GM21390 (cell line): ENCODE results near the gene CD52.

ENCODE experiments used
- ATAC-seq: cut with Tn5 transposase; IDR thresholded peaks from one replicate; pipeline ENCODE4 v1.9.1; 2021; ENCODE audit not compliant: unreplicated experiment

CD52 gene

DNA sequence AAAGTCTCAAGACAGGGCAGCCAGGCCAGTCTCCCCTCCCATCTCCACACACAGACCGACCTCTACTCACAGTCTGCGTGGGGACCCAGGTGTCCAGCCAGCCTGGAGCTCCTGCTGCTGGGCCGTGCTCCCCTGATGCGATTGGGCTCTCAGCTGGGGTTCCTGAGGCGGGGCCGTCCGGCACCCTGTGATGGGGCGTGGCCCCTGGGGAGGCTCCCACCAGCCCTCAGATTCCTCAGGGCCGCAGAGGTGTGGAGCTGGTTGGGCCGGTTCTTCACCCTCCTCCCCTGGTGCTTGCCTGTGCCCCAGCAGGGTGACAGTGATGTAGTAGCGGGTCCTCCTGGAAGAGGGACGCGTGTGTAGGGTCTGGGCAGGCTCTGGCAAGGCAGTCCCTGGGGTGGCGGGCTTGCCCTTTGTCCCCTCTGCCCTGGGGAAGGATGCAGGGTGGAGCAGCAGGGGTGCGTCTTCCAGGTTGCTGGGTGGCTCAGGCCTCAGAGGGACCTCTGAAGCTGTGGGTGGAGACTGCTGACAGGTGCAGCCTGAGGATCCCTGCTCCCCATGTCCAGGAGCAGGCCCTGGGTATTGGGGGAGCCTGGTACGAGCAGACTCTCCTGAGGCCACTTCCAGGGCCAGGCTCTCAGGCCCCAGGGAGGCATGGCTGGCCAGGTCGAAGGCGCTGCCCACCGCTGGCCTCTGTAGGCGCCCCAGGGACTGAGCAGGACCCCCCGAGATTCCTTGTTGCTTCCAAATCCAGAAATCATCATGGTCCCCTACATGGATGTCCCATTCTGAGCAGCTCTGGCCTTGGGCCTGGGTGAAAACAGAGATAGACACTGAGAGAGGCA is 36.4 kb downstream of the CD52 start, which contains the start of gene CRYBG2:
CRYBG2 (minus strand) TSS at position 155 of the 845 bp plus-strand sequence. CDS start 7,473 bp downstream, outside the sequence.
- ATAC-seq: no peak

DNA sequence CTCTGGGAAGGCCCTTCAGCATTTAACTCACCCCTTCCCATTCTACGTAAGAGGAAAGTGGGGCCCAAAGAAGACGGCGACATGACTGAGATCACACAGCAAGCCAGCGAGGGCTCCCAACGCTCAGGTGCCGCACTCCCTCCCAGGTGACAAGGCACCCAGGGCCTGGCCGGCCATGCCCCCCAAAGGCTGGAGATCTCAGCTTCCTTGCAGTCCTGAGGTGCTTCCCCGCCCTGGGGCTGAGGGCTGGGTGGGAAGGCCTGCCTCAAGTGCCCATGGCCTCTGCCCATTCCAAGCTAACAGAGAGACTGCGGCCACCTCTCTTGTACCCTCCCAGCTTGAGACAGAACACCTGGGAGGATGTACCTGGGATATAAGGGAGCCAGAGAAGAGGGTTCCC is 37.2 kb downstream of the CD52 start:
- no peak for ATAC-seq

DNA sequence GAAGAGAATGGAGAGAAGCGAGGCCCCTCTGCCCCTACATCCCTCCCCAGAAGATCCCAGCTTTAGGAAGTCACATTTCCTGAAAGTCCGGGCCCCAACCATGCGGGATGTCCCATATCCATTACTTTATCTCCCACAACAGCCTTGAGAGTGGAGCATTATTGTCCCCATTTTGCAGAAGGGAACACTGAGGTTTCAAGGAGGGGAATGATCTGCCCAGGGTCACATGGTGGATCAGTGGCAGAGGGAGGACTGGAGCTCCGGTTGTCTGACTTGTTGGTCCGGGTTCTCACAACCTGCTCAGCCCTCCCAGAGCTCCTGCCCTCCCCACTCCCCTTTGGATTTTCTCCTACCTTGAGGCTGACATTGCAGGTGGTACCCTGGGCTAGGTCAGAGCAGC is 38.3 kb downstream of the CD52 start:
- no peak for ATAC-seq

DNA sequence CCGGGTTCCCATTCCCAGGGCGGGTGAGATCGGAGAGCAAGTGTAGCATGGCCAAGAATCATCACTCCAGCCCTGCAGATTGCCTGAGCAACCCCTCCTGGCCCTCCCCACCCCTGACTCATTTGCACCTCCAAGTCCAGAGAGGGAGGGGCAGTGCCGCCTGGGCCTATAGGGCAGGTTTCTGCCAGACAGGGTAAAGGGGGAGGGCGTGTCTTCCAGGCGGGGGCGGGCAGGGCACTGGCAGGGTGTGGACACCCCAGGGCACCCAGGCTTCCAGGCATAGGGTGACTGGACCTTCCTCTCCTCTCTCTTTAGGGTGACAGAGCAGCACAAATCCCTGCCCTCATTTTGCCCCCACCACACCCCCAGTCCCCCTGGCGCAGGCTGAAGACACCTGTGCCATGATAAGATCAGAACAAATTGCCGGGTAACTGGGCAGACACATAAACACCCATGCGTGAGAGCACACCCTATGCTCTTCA is 39.4 kb downstream of the CD52 start:
- no peak for ATAC-seq

DNA sequence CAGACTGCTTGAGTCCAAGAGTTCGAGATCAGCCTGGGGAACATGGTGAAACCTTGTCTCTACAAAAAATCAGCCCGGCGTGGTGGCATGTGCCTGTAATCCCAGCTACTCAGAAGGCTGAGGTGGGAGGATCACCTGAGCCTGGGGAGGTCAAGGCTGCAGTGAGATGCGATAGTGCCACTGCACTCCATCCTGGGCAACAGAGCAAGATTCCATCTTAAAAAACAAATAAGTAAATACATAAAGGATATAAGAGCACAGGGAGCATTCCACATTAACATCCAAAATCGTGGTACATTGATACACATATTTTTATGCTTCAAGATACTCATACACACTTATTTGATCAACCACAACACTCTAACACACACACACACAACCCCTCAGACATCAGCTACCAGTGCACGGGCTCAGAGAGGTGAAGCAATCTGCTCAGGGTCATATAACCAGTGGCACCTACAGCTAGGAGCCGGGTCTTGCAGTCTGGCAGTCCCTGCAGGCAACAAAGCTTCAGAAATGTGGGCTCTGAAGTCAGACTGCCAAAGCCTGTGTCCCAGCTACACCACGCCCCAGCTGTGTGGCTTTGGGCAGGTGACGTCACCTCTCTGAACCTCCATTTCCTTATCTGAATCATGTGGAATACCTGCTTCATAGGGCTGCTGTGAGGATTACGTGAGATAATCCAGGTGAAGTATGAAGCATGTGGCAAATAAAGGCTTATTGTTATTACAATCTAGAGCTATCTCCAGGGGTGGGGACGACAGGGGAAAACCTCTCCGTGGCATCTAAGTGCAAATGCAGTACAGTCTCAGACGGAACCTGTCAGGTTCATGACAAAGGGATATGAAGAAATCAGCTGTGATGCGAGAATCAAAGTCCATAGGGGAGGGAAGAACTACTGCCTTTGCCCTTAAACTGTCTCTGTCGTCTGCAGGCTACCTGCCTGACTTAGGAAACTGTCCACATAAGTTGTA is 40.9 kb downstream of the CD52 start:
- ATAC-seq: no peak

DNA sequence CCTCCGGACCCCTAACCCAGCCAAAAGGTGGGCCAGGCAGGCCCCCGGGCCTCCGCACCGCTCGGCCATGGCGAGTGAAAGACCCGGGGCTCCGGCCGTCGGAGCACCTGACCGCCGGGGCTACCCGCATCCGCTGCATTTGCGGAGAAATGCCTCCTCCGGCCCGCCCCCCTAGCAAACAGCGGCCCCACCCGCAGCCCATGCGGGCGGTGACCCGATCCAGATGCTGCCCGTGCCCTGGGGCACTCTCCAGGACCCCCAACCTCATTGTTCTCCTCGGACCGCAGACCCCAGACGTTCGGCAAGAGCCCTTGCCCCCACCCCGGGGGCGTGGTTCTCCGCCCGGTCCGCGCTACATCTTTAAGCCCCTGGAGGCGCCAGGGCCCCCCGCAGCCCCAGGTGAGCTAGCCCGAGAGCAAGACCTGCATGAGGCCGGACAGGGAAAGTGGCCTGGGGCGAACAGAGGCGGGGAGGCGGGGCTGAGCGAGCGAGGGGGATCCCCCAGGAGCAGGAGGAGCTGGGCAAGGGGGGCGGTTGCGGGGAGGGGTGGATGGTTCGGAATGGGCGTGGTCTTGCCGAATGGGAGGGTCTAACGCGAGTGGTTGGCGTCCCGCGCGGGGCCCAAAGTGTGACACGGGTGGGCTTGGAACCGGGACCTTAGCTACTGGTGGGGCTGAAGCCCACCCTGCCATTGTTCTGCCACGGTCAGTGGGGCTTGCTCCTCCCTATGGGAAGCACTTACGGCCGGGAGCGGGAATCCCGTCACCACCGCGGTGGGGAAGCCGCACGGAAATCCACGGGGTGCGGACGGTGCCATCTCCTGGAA is 42.4 kb downstream of the CD52 start:
- ATAC-seq: no peak

DNA sequence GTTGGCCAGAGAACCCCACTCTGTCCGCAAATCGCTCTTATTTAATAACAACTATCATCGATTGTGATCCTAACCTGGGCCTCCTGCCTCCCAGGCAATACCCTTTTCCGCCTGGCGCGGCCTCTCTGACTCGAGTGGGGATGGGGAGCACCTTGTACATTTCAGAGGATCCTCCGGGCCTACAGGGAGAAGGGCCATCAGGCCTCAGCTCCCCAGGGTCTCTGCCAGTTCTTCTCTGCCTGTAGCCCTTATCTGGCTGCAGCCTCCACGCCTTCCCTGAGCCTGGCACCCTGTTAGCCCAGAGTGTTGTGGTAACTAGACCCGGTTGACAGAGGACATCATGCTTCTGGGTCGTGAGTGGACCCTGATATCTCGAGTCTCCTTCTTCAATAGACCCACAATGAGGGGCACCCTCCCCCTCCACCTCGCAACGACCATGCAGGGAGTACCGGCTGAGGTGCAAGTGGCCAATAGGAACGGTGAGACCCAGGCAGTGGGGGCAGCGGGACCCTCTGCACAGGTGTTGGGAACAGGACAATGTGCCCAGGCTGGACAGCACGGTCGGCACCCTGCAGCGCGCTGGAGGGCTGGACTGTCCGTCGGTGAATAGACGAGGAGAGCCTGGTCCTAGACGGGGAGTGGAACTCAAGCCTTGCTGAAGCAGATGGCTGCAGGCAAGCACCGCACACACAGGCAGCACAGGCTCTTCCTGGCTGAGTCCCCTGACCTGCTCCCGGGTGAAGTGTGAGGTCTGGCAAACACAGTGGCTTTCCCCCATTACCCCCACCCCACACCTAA is 43.2 kb downstream of the CD52 start:
- no peak for ATAC-seq

DNA sequence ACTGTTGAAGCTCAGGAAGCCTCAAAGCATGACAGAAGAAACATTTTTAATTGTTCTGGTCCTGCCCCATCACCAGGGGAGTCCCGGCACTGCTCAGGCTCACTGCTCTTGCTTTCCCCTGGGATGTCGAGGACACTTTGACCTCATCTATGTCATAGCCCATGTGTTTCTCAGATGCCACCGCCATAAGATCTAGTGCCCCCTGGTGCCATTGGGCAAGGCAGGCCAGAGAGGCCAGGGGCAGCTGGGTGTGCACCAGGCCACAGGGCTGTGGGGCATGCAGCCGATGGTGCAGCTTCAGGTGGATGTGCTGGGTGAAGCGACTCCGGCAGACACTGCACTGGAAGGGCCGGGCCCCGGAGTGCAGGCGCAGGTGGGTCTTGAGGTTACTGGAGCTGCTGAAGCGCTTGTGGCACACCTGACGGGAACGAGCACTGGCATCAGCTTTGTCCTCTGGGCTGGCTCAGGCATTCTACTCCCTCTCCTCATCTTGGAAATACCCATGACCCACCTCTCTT is 43.9 kb downstream of the CD52 start:
- ATAC-seq: no peak

DNA sequence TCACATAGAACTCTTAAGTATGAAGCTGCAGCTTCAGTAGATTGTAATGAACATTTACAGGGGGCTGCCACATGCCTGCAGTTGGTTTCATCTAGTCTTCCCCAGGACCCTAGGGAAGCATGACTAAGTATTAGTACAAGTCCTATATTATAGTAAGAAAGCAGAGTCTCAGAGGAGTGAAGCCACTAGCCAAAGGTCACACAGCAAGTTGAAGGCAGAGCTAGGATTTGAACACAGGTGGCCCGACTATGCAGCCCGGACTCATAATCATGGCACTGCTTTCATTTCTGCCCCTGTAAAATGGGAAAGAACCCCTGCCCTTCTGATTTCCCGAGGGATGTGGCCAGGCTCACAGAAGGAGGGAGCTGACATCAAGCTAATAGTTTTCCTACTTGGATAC is 44.6 kb downstream of the CD52 start:
- ATAC-seq: no peak

DNA sequence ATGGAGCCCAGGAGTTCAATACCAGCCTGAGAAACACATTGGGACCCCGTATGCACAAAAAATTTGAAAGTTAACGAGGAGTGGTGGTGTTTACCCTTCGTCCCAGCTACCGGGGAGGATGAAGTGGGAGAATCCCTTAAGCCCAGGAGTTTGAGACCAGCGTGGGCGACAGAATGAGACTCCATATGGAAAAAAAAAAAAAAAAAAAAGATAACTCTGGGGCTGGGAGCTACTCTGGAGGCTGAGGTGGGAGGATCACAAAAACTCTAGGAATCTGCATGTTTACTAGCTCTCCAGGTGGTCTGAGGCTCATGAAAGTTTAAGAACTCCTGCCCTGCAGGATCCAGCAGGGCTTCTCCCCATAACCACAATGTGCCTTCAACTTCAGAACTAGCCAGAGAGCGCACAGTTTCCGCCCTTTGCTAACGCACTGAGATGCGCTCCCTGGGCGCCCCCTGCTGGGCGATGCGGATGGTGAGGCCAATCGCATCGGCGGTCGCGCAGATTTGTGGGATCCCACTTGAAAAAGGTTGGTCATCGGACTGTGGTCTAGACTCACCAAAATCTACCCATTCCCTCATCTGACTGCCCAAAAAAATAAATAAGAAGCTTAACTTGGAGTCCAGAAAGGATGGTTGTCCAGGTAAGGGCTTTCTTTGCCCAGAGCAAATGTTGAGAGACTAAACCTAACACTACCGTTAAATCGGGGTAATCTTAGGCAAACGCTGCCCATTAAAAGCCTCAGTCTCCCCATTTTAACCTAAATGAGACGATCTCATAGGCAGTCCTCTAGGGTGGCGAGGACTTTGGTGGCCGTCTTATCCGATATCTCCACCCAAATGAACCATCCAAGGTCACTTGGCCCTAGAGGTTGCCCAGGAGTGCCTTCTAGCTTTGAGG is 46.0 kb downstream of the CD52 start:
- no peak for ATAC-seq

DNA sequence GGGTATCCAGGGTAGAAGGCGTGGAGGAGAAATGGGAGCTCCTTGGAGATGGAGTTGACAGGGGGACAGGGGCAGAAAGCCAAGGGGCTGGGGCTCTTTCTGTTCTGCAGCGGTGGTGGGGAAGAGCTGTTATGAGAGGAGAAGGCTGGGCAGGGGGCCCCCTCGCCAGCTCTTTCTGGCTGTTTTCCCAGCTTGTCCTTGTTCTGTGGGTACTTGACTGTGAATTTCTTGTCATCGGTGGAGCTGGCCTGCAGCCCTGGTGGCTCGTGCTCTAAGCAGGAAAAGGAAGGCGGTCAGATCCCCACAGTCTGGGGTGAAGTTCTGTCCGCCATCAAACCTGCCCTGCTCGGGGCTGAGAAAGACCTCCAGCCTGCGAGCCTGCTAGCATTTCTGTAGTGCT is 47.2 kb downstream of the CD52 start:
- ATAC-seq: no peak

DNA sequence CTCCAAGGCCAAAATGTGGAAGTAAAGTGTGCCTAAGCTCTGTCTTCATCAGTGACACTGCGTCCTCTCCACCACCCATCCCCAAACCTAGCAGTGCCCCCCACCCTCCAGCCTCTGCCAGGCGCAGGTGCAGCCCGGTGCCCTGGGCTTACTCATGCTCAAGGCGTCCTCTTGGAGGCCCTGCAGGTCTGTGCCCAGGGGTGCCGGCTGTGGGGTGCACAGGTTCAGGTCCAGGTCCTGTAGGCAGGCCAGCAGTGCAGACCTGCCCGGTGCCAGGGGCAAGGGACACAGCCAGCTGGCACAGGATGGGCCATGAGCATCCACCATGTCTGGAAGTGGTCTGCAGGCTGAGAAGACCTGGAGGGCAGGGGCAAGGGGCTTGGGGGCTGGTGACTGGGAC is 49.7 kb downstream of the CD52 start:
- no peak for ATAC-seq

DNA sequence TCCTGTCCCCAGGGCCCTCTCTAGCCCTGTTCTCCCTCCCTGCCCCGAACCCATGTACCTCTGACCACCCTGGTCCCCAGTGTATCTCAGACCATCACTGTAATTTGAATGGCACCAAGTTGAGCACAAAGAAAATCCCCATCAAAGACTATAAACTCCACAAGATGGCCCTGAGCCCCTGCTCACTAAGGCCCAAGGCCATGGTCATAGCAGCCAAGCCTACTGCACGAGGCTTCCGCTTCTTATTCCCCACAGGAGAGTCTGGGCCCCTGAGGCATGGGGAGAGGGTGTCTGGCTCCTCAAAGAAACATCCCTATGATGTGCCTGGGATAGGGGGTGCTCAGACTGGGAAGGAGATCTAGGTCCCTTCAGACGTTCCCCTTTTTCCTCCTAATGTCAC is 50.2 kb downstream of the CD52 start:
- ATAC-seq: no peak

DNA sequence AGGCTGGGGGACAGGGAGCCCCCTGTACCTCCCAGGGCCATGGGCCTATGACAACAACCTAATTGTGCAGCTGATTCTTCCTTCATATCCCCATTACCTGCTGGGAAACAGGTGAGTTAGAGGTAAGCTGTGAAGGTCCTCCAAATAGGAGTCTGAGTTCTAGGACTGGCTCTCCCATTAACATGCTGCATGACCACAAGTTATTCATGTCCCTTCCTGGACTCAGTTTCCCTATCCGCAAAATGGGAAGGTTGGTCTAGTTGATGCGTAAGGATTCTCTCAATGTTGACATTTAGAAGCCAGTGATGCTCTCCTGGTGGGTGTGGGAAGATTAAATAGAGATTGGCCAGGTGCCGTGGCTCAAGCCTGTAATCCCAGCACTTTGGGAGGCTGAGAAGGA is 50.7 kb downstream of the CD52 start:
- ATAC-seq: no peak
